Heart left ventricle (tissue), 13 donors: ENCODE data around the gene ICAM4.

Experiments
- CTCF ChIP-seq, 12 donors: fragments of 200-600 bp; sonication (generic) in 4 of 12; IDR thresholded peaks; one replicate each; pipeline versions ENCODE4 v1.5.0 to v1.8.0; 2018 to 2022; ENCODE audit warnings: antibody characterized with exemption in 12 of 12, mild to moderate bottlenecking in 5 of 12
- POLR2A ChIP-seq, 2 donors: fragments of 450-650 bp; IDR thresholded peaks; one replicate each; pipeline ENCODE4 v1.6.1; 2017; ENCODE audit warnings: antibody characterized with exemption in 2 of 2, mild to moderate bottlenecking in 2 of 2, moderate library complexity in 2 of 2
- donor health status: ischemic (EF 13 %, LVEDD 7.1; RV severe dilation, severe dysfunction).
- donor health status: DM: no; HTN: yes; CAD: no.
- donor health status: DM: no; HTN: no; CAD: no.
- donor health status: ischemic (EF 25% LVEDD 6.9; RV normal size, moderate dysfunction).
- donor health status: ischemic (EF 25% LVEDD 5.7; RV mildly dilated, moderate dysfunction).
- donor health status: ischemic (EF 35%, LVEDD 5.7; RV mildly dilated, moderate dysfunction).
- donor health status: nonischemic (EF 11% LVEDD 7.7; RV severe dilation, severe dysfunction).
- donor health status: DM: yes; HTN: yes; CAD: no.
- donor health status: PGD.
- donor health status: ischemic (EF 29% LVEDD 5.4; RV normal size, mild dysfunction).
- donor health status: nonischemic (EF 23%, LVEDD 6.1; RV moderate dilation, normal function).

GRCh38 chr19:10243606-10244005 is 43.1 kb upstream of the ICAM4 start:
- no peak for TF ChIP-seq POLR2A (IDR thresholded peaks at IDR 0.05)
- TF ChIP-seq CTCF (IDR thresholded peaks at IDR 0.05), result no peak
